GM12865 (cell line): ENCODE data around the gene B3GAT1.
"Not testable (repeated sequence)": the region's sequence is repeated elsewhere in the genome, so short reads cannot be mapped to it uniquely, and the experiment has no call there.

Source experiments
- DNase-seq: peaks from one replicate; pipeline ENCODE4 v3.0.0; 2010; ENCODE audit warnings: low read depth
- H3K4me3 ChIP-seq: 2 replicates; pipeline ENCODE4 v1.5.1; 2011; ENCODE audit warnings: mild to moderate bottlenecking, low read depth, low read length, control low read depth
- CTCF ChIP-seq: IDR thresholded peaks from 2 replicates; pipeline ENCODE4 v1.5.1; 2011; ENCODE audit warnings: low read length, control low read depth, low read depth, inconsistent platforms; ENCODE audit not compliant: insufficient read depth; ENCODE audit errors: missing control alignments

The B3GAT1 gene, protein sequence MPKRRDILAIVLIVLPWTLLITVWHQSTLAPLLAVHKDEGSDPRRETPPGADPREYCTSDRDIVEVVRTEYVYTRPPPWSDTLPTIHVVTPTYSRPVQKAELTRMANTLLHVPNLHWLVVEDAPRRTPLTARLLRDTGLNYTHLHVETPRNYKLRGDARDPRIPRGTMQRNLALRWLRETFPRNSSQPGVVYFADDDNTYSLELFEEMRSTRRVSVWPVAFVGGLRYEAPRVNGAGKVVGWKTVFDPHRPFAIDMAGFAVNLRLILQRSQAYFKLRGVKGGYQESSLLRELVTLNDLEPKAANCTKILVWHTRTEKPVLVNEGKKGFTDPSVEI

DNA sequence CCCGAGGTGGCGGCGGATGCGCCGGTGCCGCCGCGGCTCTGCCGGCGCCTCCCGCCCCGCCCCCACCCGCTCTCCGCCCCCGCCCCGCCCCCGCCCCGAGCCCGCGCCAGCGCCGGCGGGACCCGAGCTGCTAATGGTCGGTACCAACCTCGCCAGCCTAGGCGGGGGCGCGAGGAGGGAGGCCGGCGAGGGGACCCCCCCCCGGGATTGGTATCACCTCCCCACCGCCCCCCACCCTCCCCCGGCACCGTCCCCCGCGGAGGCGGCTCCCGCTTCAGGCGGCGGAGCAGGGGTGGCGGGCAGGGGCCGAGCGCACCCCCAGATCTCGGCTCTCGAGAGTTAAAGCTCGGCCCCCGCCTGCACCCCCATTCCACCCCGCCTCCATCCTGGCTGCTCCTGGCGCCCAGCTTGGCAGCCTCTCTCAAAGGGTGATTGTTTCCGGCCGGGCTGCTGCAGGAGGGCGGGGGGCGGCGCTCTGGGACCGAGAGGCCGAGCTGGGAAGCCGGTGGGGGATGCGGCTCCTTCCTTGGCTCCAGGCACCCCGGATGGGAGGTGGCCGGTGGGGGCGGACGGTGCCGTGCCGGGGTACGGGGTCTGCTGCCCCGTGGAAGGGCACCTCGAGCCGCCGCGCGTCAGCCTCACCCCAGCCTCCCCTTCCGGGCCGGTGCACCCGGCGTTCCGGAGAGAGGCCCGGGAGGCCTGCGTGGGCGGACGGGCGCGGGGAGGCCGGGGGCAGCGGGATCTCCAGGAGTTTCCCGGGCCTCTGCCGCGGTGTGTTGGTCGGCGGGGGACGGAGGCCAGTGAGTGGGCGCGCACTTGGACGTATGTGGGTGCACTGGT, at the start of gene B3GAT1:
Gene B3GAT1 (minus strand): TSS at position 40 of the 840 bp plus-strand sequence. CDS start 24,583 bp downstream, outside the sequence.
- no peak within 1 kb of the TSS for H3K4me3 ChIP-seq
- DNase-seq, result no peak
- no peak for TF ChIP-seq CTCF

DNA sequence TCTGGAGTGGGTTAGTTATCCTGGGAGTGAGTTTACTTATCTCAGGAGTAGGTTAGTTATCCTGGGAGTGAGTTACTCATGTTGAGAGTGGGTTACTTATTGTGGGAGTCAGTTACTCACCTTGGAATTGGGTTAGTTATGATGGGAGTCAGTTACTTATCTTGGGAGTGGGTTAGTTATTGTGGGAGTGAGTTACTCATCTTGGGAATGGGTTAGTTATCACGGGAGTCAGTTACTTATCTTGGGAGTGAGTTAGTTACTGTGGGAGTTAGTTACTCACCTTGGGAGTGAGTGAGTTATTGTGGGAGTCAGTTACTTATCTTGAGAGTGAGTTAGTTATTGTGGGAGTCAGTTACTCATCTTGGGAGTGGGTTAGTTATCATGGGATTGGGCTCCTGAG, 49.6 kb upstream of the B3GAT1 start:
- H3K4me3 ChIP-seq, result no peak overlapping the region
- DNase-seq, result no peak
- no peak for TF ChIP-seq CTCF

- DNase-seq, result no peak
- no peak overlapping the region for H3K4me3 ChIP-seq
- TF ChIP-seq CTCF, result no peak
Measured at GRCh38 chr11:134460881-134461280, 48.8 kb upstream of the B3GAT1 start.

- no peak for TF ChIP-seq CTCF
- H3K4me3 ChIP-seq, result no peak overlapping the region
- no peak for DNase-seq
Measured at GRCh38 chr11:134460062-134460561, 48.1 kb upstream of the B3GAT1 start.

GRCh38 chr11:134459246-134460061, 47.4 kb upstream of the B3GAT1 start:
- no peak for TF ChIP-seq CTCF
- H3K4me3 ChIP-seq, result no peak overlapping the region
- no peak for DNase-seq

DNA sequence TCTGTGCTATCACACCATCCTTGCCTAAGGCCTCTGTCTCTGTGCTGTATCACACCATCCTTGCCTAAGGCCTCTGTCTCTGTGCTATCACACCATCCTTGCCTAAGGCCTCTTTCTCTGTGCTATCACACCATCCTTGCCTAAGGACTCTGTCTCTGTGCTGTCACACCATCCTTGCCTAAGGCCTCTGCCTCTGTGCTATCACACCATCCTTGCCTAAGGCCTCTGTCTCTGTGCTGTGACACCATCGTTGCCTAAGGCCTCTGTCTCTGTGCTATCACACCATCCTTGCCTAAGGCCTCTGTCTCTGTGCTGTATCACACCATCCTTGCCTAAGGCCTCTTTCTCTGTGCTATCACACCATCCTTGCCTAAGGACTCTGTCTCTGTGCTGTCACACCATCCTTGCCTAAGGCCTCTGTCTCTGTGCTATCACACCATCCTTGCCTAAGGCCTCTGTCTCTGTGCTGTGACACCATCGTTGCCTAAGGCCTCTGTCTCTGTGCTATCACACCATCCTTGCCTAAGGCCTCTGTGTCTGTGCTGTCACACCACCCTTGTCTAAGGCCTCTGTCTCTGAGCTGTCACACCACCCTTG, 45.5 kb upstream of the B3GAT1 start:
- not testable (repeated sequence) for DNase-seq, H3K4me3 ChIP-seq
